ENCODE data around the gene GEMIN7. TPM values are rescaled to one million over a fixed set of nuclear protein-coding genes. Genes with fewer than 3 reads are reported as not detected.
A peak's percentile ranks its signal among the peaks of the same experiment; 100 is the strongest.

The GEMIN7 gene
- total RNA-seq, 1 donor from 2014 or later = 7.3 TPM

DNA sequence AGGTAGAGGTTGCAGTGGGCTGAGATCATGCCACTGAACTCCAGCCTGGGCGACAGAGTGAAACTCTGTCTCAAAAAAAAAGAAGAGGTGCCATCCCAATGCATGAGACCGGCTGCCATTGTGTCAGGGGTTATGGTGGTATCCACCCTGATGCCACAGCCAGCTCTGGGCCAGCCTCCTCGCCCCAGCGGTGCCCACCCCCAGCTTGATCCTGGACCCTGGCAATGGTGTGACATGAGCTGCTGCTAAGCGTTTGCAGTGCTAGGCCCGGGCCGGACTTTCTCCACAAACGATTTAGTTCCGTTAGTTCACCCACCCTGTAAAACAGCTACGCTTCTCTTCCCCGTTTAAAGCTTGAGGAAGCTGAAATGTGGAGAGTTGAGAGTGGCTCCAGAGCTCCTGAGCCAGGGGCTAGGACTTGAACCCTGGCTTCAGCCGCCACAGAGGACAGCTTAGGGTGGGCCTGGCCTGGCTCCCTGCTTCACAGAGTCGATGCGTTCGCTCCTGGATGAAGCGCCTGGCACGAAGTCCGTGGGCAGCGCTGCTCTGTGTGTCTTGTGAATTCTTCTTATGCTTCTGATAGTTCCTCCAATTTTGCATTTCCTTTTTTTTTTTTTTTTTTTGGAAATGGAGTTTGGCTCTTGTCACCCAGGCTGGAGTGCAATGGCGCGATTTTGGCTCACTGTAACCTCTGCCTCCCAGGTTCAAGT, 56.3 kb downstream of the GEMIN7 start:
- no peak for DNase-seq (ENCODE audit: low spot score)
- H3K79me2 ChIP-seq (ENCODE audit: low read depth) = peaks cover 45% of the 10 kb centered on the region
- no peak overlapping the region for H3K27ac Mint-ChIP-seq
- no peaks in the 10 kb centered on the region for H3K36me3 ChIP-seq
- H3K4me2 ChIP-seq = no peak overlapping the region
- no peak overlapping the region for H3K4me3 Mint-ChIP-seq
- H3K4me1 Mint-ChIP-seq = peaks cover 22% of the 10 kb centered on the region
- H3K27me3 Mint-ChIP-seq (ENCODE audit: insufficient read depth, low read depth) = peaks cover 3% of the 10 kb centered on the region
- H4K20me1 ChIP-seq (ENCODE audit: low read depth) = peaks cover 80% of the 10 kb centered on the region
- H3F3A ChIP-seq (ENCODE audit: low read depth) = no peaks in the 10 kb centered on the region
- no peak overlapping the region for H3K4me3 ChIP-seq
- no peak overlapping the region for H3K9ac ChIP-seq
- no peaks in the 10 kb centered on the region for H3K27me3 ChIP-seq
- no peaks in the 10 kb centered on the region for H3K36me3 Mint-ChIP-seq
- H3K9me3 Mint-ChIP-seq = no peaks in the 10 kb centered on the region
- H3K27ac ChIP-seq = no peak overlapping the region
- H3K9me3 ChIP-seq (ENCODE audit: low read depth) = no peaks in the 10 kb centered on the region
- no peak overlapping the region for H2AFZ ChIP-seq (replicated peaks)
- TF ChIP-seq EZH2 (IDR thresholded peaks at IDR 0.05) = no peak
- TF ChIP-seq, protein P1, sequence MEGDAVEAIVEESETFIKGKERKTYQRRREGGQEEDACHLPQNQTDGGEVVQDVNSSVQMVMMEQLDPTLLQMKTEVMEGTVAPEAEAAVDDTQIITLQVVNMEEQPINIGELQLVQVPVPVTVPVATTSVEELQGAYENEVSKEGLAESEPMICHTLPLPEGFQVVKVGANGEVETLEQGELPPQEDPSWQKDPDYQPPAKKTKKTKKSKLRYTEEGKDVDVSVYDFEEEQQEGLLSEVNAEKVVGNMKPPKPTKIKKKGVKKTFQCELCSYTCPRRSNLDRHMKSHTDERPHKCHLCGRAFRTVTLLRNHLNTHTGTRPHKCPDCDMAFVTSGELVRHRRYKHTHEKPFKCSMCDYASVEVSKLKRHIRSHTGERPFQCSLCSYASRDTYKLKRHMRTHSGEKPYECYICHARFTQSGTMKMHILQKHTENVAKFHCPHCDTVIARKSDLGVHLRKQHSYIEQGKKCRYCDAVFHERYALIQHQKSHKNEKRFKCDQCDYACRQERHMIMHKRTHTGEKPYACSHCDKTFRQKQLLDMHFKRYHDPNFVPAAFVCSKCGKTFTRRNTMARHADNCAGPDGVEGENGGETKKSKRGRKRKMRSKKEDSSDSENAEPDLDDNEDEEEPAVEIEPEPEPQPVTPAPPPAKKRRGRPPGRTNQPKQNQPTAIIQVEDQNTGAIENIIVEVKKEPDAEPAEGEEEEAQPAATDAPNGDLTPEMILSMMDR (IDR thresholded peaks at IDR 0.05) = no peak
- TF ChIP-seq EZH2phosphoT487 (IDR thresholded peaks at IDR 0.05) = no peak
- H3K4me1 ChIP-seq = peaks cover 22% of the 10 kb centered on the region

DNA sequence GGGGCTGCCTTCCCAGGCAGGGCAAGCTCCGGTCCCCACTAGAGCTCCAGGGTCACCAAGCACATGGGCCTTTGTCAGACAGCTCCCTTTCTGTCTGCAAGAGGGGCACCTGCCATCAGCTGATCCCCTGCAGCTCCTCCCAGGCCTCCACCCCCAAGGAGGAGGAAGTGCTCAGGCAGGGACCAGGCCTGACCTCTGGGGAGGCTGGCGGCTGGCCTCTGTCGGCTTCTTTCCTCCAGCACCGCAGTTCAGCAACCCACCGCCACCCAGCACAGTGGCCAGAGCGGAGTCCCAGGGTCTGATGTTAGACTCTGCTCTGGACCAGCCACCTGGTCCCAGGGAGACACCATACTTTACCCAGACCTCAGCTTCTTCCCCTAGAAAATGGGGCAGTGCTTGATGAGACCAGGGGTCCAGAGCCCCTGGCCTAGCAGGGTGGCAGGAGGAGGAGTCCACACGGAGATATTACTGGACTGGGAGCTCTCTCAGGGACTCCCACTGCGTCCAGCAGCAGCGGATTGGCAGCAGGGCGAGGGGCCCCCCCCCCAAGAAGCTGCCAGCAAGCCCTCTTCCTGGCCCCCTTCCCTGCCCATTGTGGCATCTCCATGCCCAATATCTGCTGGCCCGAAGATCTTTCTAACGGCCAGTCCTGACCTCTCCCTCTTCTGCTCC, 57.6 kb downstream of the GEMIN7 start:
- H3K36me3 ChIP-seq = no peaks in the 10 kb centered on the region
- H3K4me3 ChIP-seq = no peak overlapping the region
- no peaks in the 10 kb centered on the region for H3K36me3 Mint-ChIP-seq
- H3F3A ChIP-seq (ENCODE audit: low read depth) = no peaks in the 10 kb centered on the region
- H3K27ac ChIP-seq = peak overlapping the region; percentile 53
- H2AFZ ChIP-seq (replicated peaks) = no peak overlapping the region
- H3K79me2 ChIP-seq (ENCODE audit: low read depth) = peaks cover 38% of the 10 kb centered on the region
- peak; percentile 20 for DNase-seq (ENCODE audit: low spot score)
- peaks cover 16% of the 10 kb centered on the region for H3K4me1 Mint-ChIP-seq
- peak overlapping the region; percentile 22 for H3K4me2 ChIP-seq
- H3K4me1 ChIP-seq = peaks cover 13% of the 10 kb centered on the region
- peak overlapping the region; percentile 57 for H3K9ac ChIP-seq
- H3K4me3 Mint-ChIP-seq = no peak overlapping the region
- no peaks in the 10 kb centered on the region for H3K27me3 ChIP-seq
- no peaks in the 10 kb centered on the region for H3K9me3 ChIP-seq (ENCODE audit: low read depth)
- H3K27me3 Mint-ChIP-seq (ENCODE audit: insufficient read depth, low read depth) = peaks cover 3% of the 10 kb centered on the region
- peak overlapping the region; percentile 50 for H3K27ac Mint-ChIP-seq
- TF ChIP-seq, protein P1 (IDR thresholded peaks at IDR 0.05) = no peak
- TF ChIP-seq EZH2 (IDR thresholded peaks at IDR 0.05) (no peak), EZH2phosphoT487 (IDR thresholded peaks at IDR 0.05) (no peak)
- H4K20me1 ChIP-seq (ENCODE audit: low read depth) = peaks cover 70% of the 10 kb centered on the region
- H3K9me3 Mint-ChIP-seq = no peaks in the 10 kb centered on the region

DNA sequence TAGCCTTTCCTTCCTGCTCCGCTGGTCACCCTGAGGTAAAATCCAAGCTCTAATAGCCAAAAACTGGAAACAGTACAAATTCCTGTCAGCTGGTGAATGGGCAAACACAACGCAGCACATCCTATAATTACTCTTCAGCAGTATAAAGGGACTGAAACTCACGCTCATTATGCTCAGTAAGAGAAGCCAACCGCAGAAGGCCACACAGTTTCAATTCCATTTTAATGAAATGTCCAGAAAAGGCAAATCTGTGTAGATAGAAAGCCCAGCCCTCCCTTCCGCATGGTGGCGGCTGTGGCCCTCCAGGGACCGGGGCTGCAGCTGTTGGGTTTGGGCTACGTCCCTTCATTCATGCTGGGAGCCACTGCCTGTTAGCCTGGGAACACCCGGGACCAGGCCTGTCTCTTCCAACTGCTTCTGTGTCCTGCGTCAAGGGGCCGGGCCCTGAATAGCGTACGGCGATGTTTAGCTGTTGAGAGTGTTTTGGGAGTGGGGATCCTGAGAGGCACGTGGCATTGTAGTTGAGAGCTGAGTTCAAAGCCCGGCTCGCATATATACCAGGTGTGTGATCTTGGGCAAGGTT, 58.2 kb downstream of the GEMIN7 start:
- Histone ChIP-seq H3K27ac (peak overlapping the region; percentile 53), H3K27me3 (no peaks in the 10 kb centered on the region)
- no peak overlapping the region for H3K4me3 Mint-ChIP-seq

More for the DNA sequence above, 58.2 kb downstream of the GEMIN7 start:
- H3K27ac Mint-ChIP-seq = peak overlapping the region; percentile 23
- Histone ChIP-seq H4K20me1 (ENCODE audit: low read depth) (peaks cover 63% of the 10 kb centered on the region), H2AFZ (replicated peaks) (no peak overlapping the region), H3K4me2 (no peak overlapping the region), H3K9ac (no peak overlapping the region), H3F3A (ENCODE audit: low read depth) (no peaks in the 10 kb centered on the region), H3K4me1 (peaks cover 13% of the 10 kb centered on the region), H3K9me3 (ENCODE audit: low read depth) (no peaks in the 10 kb centered on the region), H3K36me3 (no peaks in the 10 kb centered on the region), H3K79me2 (ENCODE audit: low read depth) (peaks cover 31% of the 10 kb centered on the region), H3K4me3 (no peak overlapping the region)
- TF ChIP-seq, protein P1 (IDR thresholded peaks at IDR 0.05) = no peak
- TF ChIP-seq EZH2 (IDR thresholded peaks at IDR 0.05) (no peak), EZH2phosphoT487 (IDR thresholded peaks at IDR 0.05) (no peak)
- H3K36me3 Mint-ChIP-seq = no peaks in the 10 kb centered on the region
- DNase-seq (ENCODE audit: low spot score) = no peak
- H3K4me1 Mint-ChIP-seq = peaks cover 16% of the 10 kb centered on the region
- H3K9me3 Mint-ChIP-seq = no peaks in the 10 kb centered on the region
- H3K27me3 Mint-ChIP-seq (ENCODE audit: insufficient read depth, low read depth) = peaks cover 3% of the 10 kb centered on the region

Measured in neural progenitor cell (in vitro differentiated cells).